Epithelial cell of proximal tubule (primary cell): Measurements from ENCODE around the gene AUTS2. TPM values are rescaled to one million over a fixed set of nuclear protein-coding genes. Genes with fewer than 3 reads are reported as not detected.

Experiments
- DNase-seq: peaks from one replicate; pipeline ENCODE4 v3.0.0-alpha.2; 2011; ENCODE audit warnings: low read depth
- H3K4me3 ChIP-seq: 2 replicates; pipeline ENCODE4 v1.5.1; 2011; ENCODE audit warnings: low read depth, mild to moderate bottlenecking, low read length
- CTCF ChIP-seq: conservative IDR thresholded peaks from 2 replicates; pipeline ENCODE4 v1.5.1; 2012; ENCODE audit warnings: low read depth, mild to moderate bottlenecking, low read length
- total RNA-seq: library from RNA; depleted of rRNA; stranded (reverse); fragments of >200 nt; gene quantifications from 2 replicates; pipeline ENCODE4 v1.2.3, GENCODE V29; 2015

Gene AUTS2
- total RNA-seq, 1 donor from 2014 or later, result 10.0 TPM

- TF ChIP-seq CTCF, result no peak
- H3K4me3 ChIP-seq, result no peak overlapping the region
- no peak for DNase-seq
These were observed 985.9 kb downstream of the AUTS2 start for GRCh38 chr7:70583965-70584883.

GRCh38 chr7:70585071-70585470 lies 986.8 kb downstream of the AUTS2 start:
- DNase-seq, result no peak
- TF ChIP-seq CTCF, result peak; percentile 35
- H3K4me3 ChIP-seq, result no peak overlapping the region

- no peak for DNase-seq
- H3K4me3 ChIP-seq, result no peak overlapping the region
- no peak for TF ChIP-seq CTCF
These were observed 988.5 kb downstream of the AUTS2 start for GRCh38 chr7:70586822-70587221.

- H3K4me3 ChIP-seq, result no peak overlapping the region
- TF ChIP-seq CTCF, result no peak
- no peak for DNase-seq
These were observed 989.5 kb downstream of the AUTS2 start for GRCh38 chr7:70587739-70588138.

GRCh38 chr7:70588191-70588921 lies 990.1 kb downstream of the AUTS2 start:
- TF ChIP-seq CTCF, result no peak
- H3K4me3 ChIP-seq, result no peak overlapping the region
- no peak for DNase-seq

- no peak overlapping the region for H3K4me3 ChIP-seq
- no peak for DNase-seq
- no peak for TF ChIP-seq CTCF
These were observed 990.7 kb downstream of the AUTS2 start for GRCh38 chr7:70589010-70589409.
